Heart left ventricle (tissue), 13 donors: ENCODE results near the gene CTBP1.

Source experiments
- CTCF ChIP-seq, 12 donors: fragments of 200-600 bp; sonication (generic) in 4 of 12; IDR thresholded peaks; one replicate each; pipeline versions ENCODE4 v1.5.0 to v1.8.0; 2018 to 2022; ENCODE audit warnings: antibody characterized with exemption in 12 of 12, mild to moderate bottlenecking in 5 of 12
- POLR2A ChIP-seq, 2 donors: fragments of 450-650 bp; IDR thresholded peaks; one replicate each; pipeline ENCODE4 v1.6.1; 2017; ENCODE audit warnings: antibody characterized with exemption in 2 of 2, mild to moderate bottlenecking in 2 of 2, moderate library complexity in 2 of 2
- donor health status: ischemic (EF 13 %, LVEDD 7.1; RV severe dilation, severe dysfunction).
- donor health status: DM: no; HTN: yes; CAD: no.
- donor health status: DM: no; HTN: no; CAD: no.
- donor health status: ischemic (EF 25% LVEDD 6.9; RV normal size, moderate dysfunction).
- donor health status: ischemic (EF 25% LVEDD 5.7; RV mildly dilated, moderate dysfunction).
- donor health status: ischemic (EF 35%, LVEDD 5.7; RV mildly dilated, moderate dysfunction).
- donor health status: nonischemic (EF 11% LVEDD 7.7; RV severe dilation, severe dysfunction).
- donor health status: DM: yes; HTN: yes; CAD: no.
- donor health status: PGD.
- donor health status: ischemic (EF 29% LVEDD 5.4; RV normal size, mild dysfunction).
- donor health status: nonischemic (EF 23%, LVEDD 6.1; RV moderate dilation, normal function).

GRCh38 chr4:1226144-1226481 lies 22.8 kb downstream of the CTBP1 start:
- no peak for TF ChIP-seq CTCF (IDR thresholded peaks at IDR 0.05)
- TF ChIP-seq POLR2A (IDR thresholded peaks at IDR 0.05), result no peak
